Ishikawa (cell line): Measurements from ENCODE around the gene MAPK12.

Source experiments
- CEBPB ChIP-seq: IDR thresholded peaks from 2 replicates; pipeline ENCODE4 v1.6.1; 2012
- CREB1 ChIP-seq: IDR thresholded peaks from 2 replicates; pipeline ENCODE4 v1.6.1; 2012; ENCODE audit warnings: low read depth
- EGR1 ChIP-seq: IDR thresholded peaks from 2 replicates; pipeline ENCODE4 v1.6.1; 2012
- EP300 ChIP-seq: IDR thresholded peaks from 2 replicates; pipeline ENCODE4 v1.6.1; 2012; ENCODE audit warnings: borderline replicate concordance
- FOXM1 ChIP-seq: IDR thresholded peaks from 2 replicates; pipeline ENCODE4 v1.6.1; 2012; ENCODE audit warnings: low read depth, borderline replicate concordance
- MAX ChIP-seq: IDR thresholded peaks from 2 replicates; pipeline ENCODE4 v1.6.1; 2012
- REST ChIP-seq: IDR thresholded peaks from 2 replicates; pipeline ENCODE4 v1.6.1; 2012; ENCODE audit warnings: low read depth, mild to moderate bottlenecking
- TAF1 ChIP-seq: IDR thresholded peaks from 2 replicates; pipeline ENCODE4 v1.6.1; 2012; ENCODE audit warnings: low read depth, mild to moderate bottlenecking
- TCF12 ChIP-seq: IDR thresholded peaks from 2 replicates; pipeline ENCODE4 v1.6.1; 2012; ENCODE audit warnings: low read depth
- USF1 ChIP-seq: IDR thresholded peaks from 2 replicates; pipeline ENCODE4 v1.6.1; 2012
- ZBTB7A ChIP-seq: IDR thresholded peaks from 2 replicates; pipeline ENCODE4 v1.6.1; 2012; ENCODE audit warnings: low read depth

- TF ChIP-seq TAF1 (no peak), ZBTB7A (no peak), EP300 (no peak), FOXM1 (no peak), REST (no peak), CREB1 (no peak), CEBPB (no peak), MAX (no peak), EGR1 (no peak), TCF12 (no peak), USF1 (no peak)
Observed at GRCh38 chr22:50274771-50275170, 13.3 kb upstream of the MAPK12 start.
